CD4-positive, alpha-beta T cell (primary cell): ENCODE measurements around the gene SLC16A11. TPM values are rescaled to one million over a fixed set of nuclear protein-coding genes. Genes with fewer than 3 reads are reported as not detected.
A peak's percentile ranks its signal among the peaks of the same experiment; 100 is the strongest.

Source experiments
- ATAC-seq: fragments of 200-7000 bp; cut with Tn5 transposase; one replicate; pipeline ENCODE4 v1.10.0; 2022; ENCODE audit warnings: mild to moderate bottlenecking; ENCODE audit not compliant: poor library complexity
- CTCF ChIA-PET: fragments of 350-600 bp; sonication (Branson Sonifier 250); formaldehyde crosslinking; loops from one replicate; lab custom pipeline; 2021; ENCODE audit warnings: antibody characterized with exemption, inconsistent platforms; lab: Charles Lee
- POLR2A ChIA-PET: fragments of 350-600 bp; sonication (Branson Sonifier 250); formaldehyde crosslinking; loops from one replicate; lab custom pipeline; 2021; ENCODE audit warnings: antibody characterized with exemption, inconsistent platforms; lab: Charles Lee
- DNase-seq, 14 experiments: peaks; one replicate each; pipeline ENCODE4 v3.0.0-alpha.2; 2013 to 2020; ENCODE audit warnings: mixed read lengths in 2 of 14
- H3K27ac ChIP-seq, 2 donors: one replicate each; pipeline versions ENCODE4 v1.5.1 to v1.7.0; 2013; ENCODE audit warnings: low read length in 2 of 2, low read depth in 1 of 2, mild to moderate bottlenecking in 1 of 2
- H3K27me3 ChIP-seq, 2 experiments: 1 replicate in 1 of 2; 2 replicates in 1 of 2; pipeline versions ENCODE4 v1.6.1 to v1.7.0; 2013; ENCODE audit warnings: low read length in 2 of 2, control low read depth in 1 of 2, mild to moderate bottlenecking in 1 of 2, moderate library complexity in 1 of 2; ENCODE audit not compliant: insufficient read depth in 2 of 2, control insufficient read depth in 1 of 2
- H3K36me3 ChIP-seq: one replicate; pipeline ENCODE4 v1.6.1; 2013; ENCODE audit warnings: low read length, control low read depth; ENCODE audit not compliant: insufficient read depth
- H3K4me1 ChIP-seq: one replicate; pipeline ENCODE4 v1.6.1; 2013; ENCODE audit warnings: low read length, control low read depth; ENCODE audit not compliant: insufficient read depth
- H3K4me3 ChIP-seq: one replicate; pipeline ENCODE4 v1.5.1; 2013; ENCODE audit warnings: mild to moderate bottlenecking, low read length, moderate library complexity
- H3K9me3 ChIP-seq, 2 experiments: 1 replicate in 1 of 2; 2 replicates in 1 of 2; pipeline versions ENCODE4 v1.6.1 to v1.7.0; 2013; ENCODE audit warnings: low read length in 2 of 2, mild to moderate bottlenecking in 2 of 2, control low read depth in 1 of 2, moderate library complexity in 1 of 2; ENCODE audit not compliant: control insufficient read depth in 1 of 2, insufficient read depth in 1 of 2
- H3K27ac Mint-ChIP-seq: one replicate; pipeline ENCODE4 v1.8.0; 2020; ENCODE audit warnings: mixed read lengths
- H3K27me3 Mint-ChIP-seq: one replicate; pipeline ENCODE4 v1.8.0; 2021; ENCODE audit warnings: mixed read lengths
- H3K36me3 Mint-ChIP-seq: one replicate; pipeline ENCODE4 v1.8.0; 2021; ENCODE audit warnings: low read depth, mixed read lengths
- H3K4me1 Mint-ChIP-seq: one replicate; pipeline ENCODE4 v1.8.0; 2021; ENCODE audit warnings: low read depth, mixed read lengths
- H3K4me3 Mint-ChIP-seq: one replicate; pipeline ENCODE4 v1.8.0; 2020; ENCODE audit warnings: mild to moderate bottlenecking, mixed read lengths
- H3K9me3 Mint-ChIP-seq: one replicate; pipeline ENCODE4 v1.8.0; 2020; ENCODE audit warnings: mixed read lengths
- CTCF ChIP-seq: fragments of 200-600 bp; IDR thresholded peaks from one replicate; pipeline ENCODE4 v1.8.0; 2022; ENCODE audit warnings: antibody characterized with exemption, mild to moderate bottlenecking
- intact Hi-C, 2 experiments: fragments of 100-400 bp; cut with DNase I in 1 of 2; cut with micrococcal nuclease in 1 of 2; formaldehyde crosslinking; loops; one replicate each; pipeline versions ENCODE4 v1.15.1 to v1.9.0; 2023 to 2025; cut with DNase I, micrococcal nuclease
- total RNA-seq, 174 experiments: library from RNA in 2 of 174; stranded (reverse) in 2 of 174; gene quantifications; one replicate each; pipeline ENCODE4 v1.2.3 and lab custom pipeline; 2021 to 2026

The SLC16A11 gene
- total RNA-seq, 2 experiments from 2014 or later: 1.1 to 1.4 TPM

- CTCF ChIA-PET: no interaction called here
- intact Hi-C loops: loop anchor here in 1 of 2 experiments (5.0 kb wide), 1 partner anchor 33 kb away; no protein-coding TSS in a partner anchor
- H3K4me3 Mint-ChIP-seq: no peak overlapping the region
- H3K4me1 Mint-ChIP-seq: no peaks in the 10 kb centered on the region
- no peaks in the 10 kb centered on the region for H3K4me1 ChIP-seq
- H3K27ac Mint-ChIP-seq: no peak overlapping the region
- POLR2A ChIA-PET: no interaction called here
- no peak for TF ChIP-seq CTCF
- no peak overlapping the region for H3K27ac ChIP-seq
- no peaks in the 10 kb centered on the region for H3K36me3 ChIP-seq
- DNase-seq (no peak), ATAC-seq (no peak)
- H3K9me3 ChIP-seq: peaks cover 9 to 17% of the 10 kb centered on the region in 2 experiments
- no peaks in the 10 kb centered on the region for H3K27me3 ChIP-seq
- H3K9me3 Mint-ChIP-seq: peaks cover 14% of the 10 kb centered on the region
- H3K27me3 Mint-ChIP-seq: peaks cover 14% of the 10 kb centered on the region
- no peaks in the 10 kb centered on the region for H3K36me3 Mint-ChIP-seq
- H3K4me3 ChIP-seq: no peak overlapping the region
Measured at GRCh38 chr17:7064261-7064660, 20.4 kb upstream of the SLC16A11 start.

- H3K9me3 ChIP-seq: peaks cover 9 to 13% of the 10 kb centered on the region in 2 experiments
- peaks cover 8% of the 10 kb centered on the region for H3K9me3 Mint-ChIP-seq
- H3K36me3 Mint-ChIP-seq: no peaks in the 10 kb centered on the region
- H3K27ac ChIP-seq: no peak overlapping the region
- peaks cover 19% of the 10 kb centered on the region for H3K27me3 Mint-ChIP-seq
- no peak overlapping the region for H3K27ac Mint-ChIP-seq
- ATAC-seq (no peak), DNase-seq (no peak)
- intact Hi-C loops: loop anchor here in 1 of 2 experiments (5.0 kb wide), 1 partner anchor 34 kb away; no protein-coding TSS in a partner anchor
- no peak for TF ChIP-seq CTCF
- ChIA-PET POLR2A (no interaction called here), CTCF (no interaction called here)
- no peak overlapping the region for H3K4me3 ChIP-seq
- H3K4me3 Mint-ChIP-seq: no peak overlapping the region
- no peaks in the 10 kb centered on the region for H3K4me1 Mint-ChIP-seq
- H3K36me3 ChIP-seq: no peaks in the 10 kb centered on the region
- H3K4me1 ChIP-seq: no peaks in the 10 kb centered on the region
- no peaks in the 10 kb centered on the region for H3K27me3 ChIP-seq
Measured at GRCh38 chr17:7063518-7064094, 19.7 kb upstream of the SLC16A11 start.

- no peak overlapping the region for H3K4me3 ChIP-seq
- H3K27ac ChIP-seq: no peak overlapping the region
- Mint-ChIP-seq H3K27me3 (peaks cover 19% of the 10 kb centered on the region), H3K4me3 (no peak overlapping the region), H3K9me3 (no peaks in the 10 kb centered on the region), H3K36me3 (no peaks in the 10 kb centered on the region), H3K27ac (no peak overlapping the region), H3K4me1 (no peaks in the 10 kb centered on the region)
- ATAC-seq (no peak), DNase-seq (peak in 1 of 14 experiments; percentile 17)
- H3K9me3 ChIP-seq: no peaks in the 10 kb centered on the region
- POLR2A ChIA-PET: no interaction called here
- no peaks in the 10 kb centered on the region for H3K36me3 ChIP-seq
- no peak for TF ChIP-seq CTCF
- intact Hi-C loops: loop anchor here in 1 of 2 experiments (5.0 kb wide), 1 partner anchor 37 kb away; no protein-coding TSS in a partner anchor
- no peaks in the 10 kb centered on the region for H3K27me3 ChIP-seq
- no peaks in the 10 kb centered on the region for H3K4me1 ChIP-seq
- CTCF ChIA-PET: interaction anchor here (1.2 kb wide), 1 partner anchor 14 kb away, joined by 4 read pairs; no protein-coding TSS in a partner anchor
Measured at GRCh38 chr17:7060165-7060891, 16.4 kb upstream of the SLC16A11 start.
